GM23338 (cell line): ENCODE results near the gene BLTP2. TPM values are rescaled to one million over a fixed set of nuclear protein-coding genes. Genes with fewer than 3 reads are reported as not detected.

Experiments used
- ATAC-seq: fragments of 200-7000 bp; cut with Tn5 transposase; 3 replicates; pipeline ENCODE4 v1.9.1; 2020
- DNase-seq: peaks from one replicate; pipeline ENCODE4 v3.0.0-alpha.2; 2015; ENCODE audit warnings: low spot score
- H2AFZ ChIP-seq: fragments of 200-600 bp; sonication (generic); 2 replicates; pipeline ENCODE4 v1.8.0; 2016; ENCODE audit warnings: antibody characterized with exemption, mild to moderate bottlenecking, moderate library complexity
- H3F3A ChIP-seq: fragments of 200-600 bp; sonication (generic); replicated peaks from 2 replicates; pipeline ENCODE4 v1.8.0; 2017; ENCODE audit warnings: antibody characterized with exemption, mixed run types, low read depth
- H3K27ac ChIP-seq: fragments of 200-600 bp; sonication (generic); 2 replicates; pipeline ENCODE4 v1.6.1; 2016; ENCODE audit warnings: low read depth
- H3K27me3 ChIP-seq: fragments of 200-600 bp; sonication (generic); 2 replicates; pipeline ENCODE4 v1.8.0; 2016; ENCODE audit warnings: mild to moderate bottlenecking, mixed run types, moderate library complexity; ENCODE audit not compliant: insufficient read depth
- H3K36me3 ChIP-seq: fragments of 200-600 bp; sonication (generic); 2 replicates; pipeline ENCODE4 v1.8.0; 2016; ENCODE audit warnings: mild to moderate bottlenecking; ENCODE audit not compliant: insufficient read depth
- H3K4me1 ChIP-seq: fragments of 200-600 bp; sonication (generic); 2 replicates; pipeline ENCODE4 v1.8.0; 2016; ENCODE audit warnings: mild to moderate bottlenecking, moderate library complexity; ENCODE audit not compliant: insufficient read depth
- H3K4me2 ChIP-seq: fragments of 200-600 bp; sonication (generic); 2 replicates; pipeline ENCODE4 v1.7.1; 2017; ENCODE audit warnings: mixed run types
- H3K4me3 ChIP-seq: fragments of 200-600 bp; sonication (generic); 2 replicates; pipeline ENCODE4 v1.6.1; 2016; ENCODE audit warnings: mixed run types
- H3K79me2 ChIP-seq: fragments of 200-600 bp; sonication (generic); replicated peaks from 2 replicates; pipeline ENCODE4 v1.8.0; 2017; ENCODE audit warnings: mild to moderate bottlenecking; ENCODE audit not compliant: insufficient read depth
- H3K9me2 ChIP-seq: fragments of 200-600 bp; sonication (generic); 2 replicates; pipeline ENCODE4 v1.8.0; 2017; ENCODE audit not compliant: insufficient read depth
- H4K20me1 ChIP-seq: fragments of 200-600 bp; sonication (generic); replicated peaks from 2 replicates; pipeline ENCODE4 v1.8.0; 2017; ENCODE audit warnings: mild to moderate bottlenecking; ENCODE audit not compliant: insufficient read depth
- H3K27ac Mint-ChIP-seq: 2 replicates; pipeline ENCODE4 v1.8.0; 2020; ENCODE audit warnings: inconsistent platforms, mild to moderate bottlenecking, moderate library complexity, mixed read lengths
- H3K27me3 Mint-ChIP-seq: 3 replicates; pipeline ENCODE4 v1.8.0; 2022; ENCODE audit warnings: low read depth, mild to moderate bottlenecking, moderate library complexity, mixed read lengths, inconsistent platforms; ENCODE audit not compliant: insufficient read depth, poor library complexity
- H3K36me3 Mint-ChIP-seq: 3 replicates; pipeline ENCODE4 v1.8.0; 2021; ENCODE audit warnings: low read depth, mild to moderate bottlenecking, inconsistent platforms, moderate library complexity, mixed read lengths
- H3K4me1 Mint-ChIP-seq: 3 replicates; pipeline ENCODE4 v1.8.0; 2020; ENCODE audit warnings: mild to moderate bottlenecking, inconsistent platforms, mixed read lengths
- H3K4me3 Mint-ChIP-seq: 3 replicates; pipeline ENCODE4 v1.8.0; 2021; ENCODE audit warnings: moderate library complexity, mild to moderate bottlenecking, inconsistent platforms, mixed read lengths
- H3K9me3 Mint-ChIP-seq: 3 replicates; pipeline ENCODE4 v1.8.0; 2020; ENCODE audit warnings: moderate library complexity, mild to moderate bottlenecking, inconsistent platforms, mixed read lengths
- CREB1 ChIP-seq: fragments of 250-450 bp; sonication (Bioruptor Pico); IDR thresholded peaks from 2 replicates; pipeline ENCODE4 v1.5.0; 2020; ENCODE audit warnings: low read depth, mild to moderate bottlenecking, moderate library complexity
- EZH2 ChIP-seq: fragments of 200-600 bp; sonication (generic); IDR thresholded peaks from one replicate; pipeline ENCODE4 v1.8.0; 2017; ENCODE audit warnings: antibody characterized with exemption, mild to moderate bottlenecking, low read depth; ENCODE audit not compliant: unreplicated experiment
- EZH2phosphoT487 ChIP-seq: fragments of 200-600 bp; sonication (generic); IDR thresholded peaks from one replicate; pipeline ENCODE4 v1.8.1; 2018; ENCODE audit warnings: antibody characterized with exemption; ENCODE audit not compliant: unreplicated experiment
- JUNB ChIP-seq: IDR thresholded peaks from one replicate; pipeline ENCODE4 v1.6.1; 2016; ENCODE audit warnings: antibody characterized with exemption; ENCODE audit not compliant: unreplicated experiment
- NANOG ChIP-seq: IDR thresholded peaks from 2 replicates; pipeline ENCODE4 v1.6.1; 2016; ENCODE audit warnings: antibody characterized with exemption, borderline replicate concordance
- POLR2AphosphoS5 ChIP-seq: IDR thresholded peaks from 2 replicates; pipeline ENCODE4 v1.6.1; 2016; ENCODE audit warnings: antibody characterized with exemption, low read depth
- STAT1 ChIP-seq: IDR thresholded peaks from one replicate; pipeline ENCODE4 v1.6.1; 2016; ENCODE audit warnings: antibody characterized with exemption; ENCODE audit not compliant: unreplicated experiment
- ZNF114 ChIP-seq: fragments of 250-450 bp; sonication (Bioruptor Pico); IDR thresholded peaks from 2 replicates; pipeline ENCODE4 v1.5.0; 2020; ENCODE audit warnings: mild to moderate bottlenecking, moderate library complexity
- ZNF331 ChIP-seq: fragments of 250-450 bp; sonication (Bioruptor Pico); IDR thresholded peaks from 2 replicates; pipeline ENCODE4 v1.5.0; 2020; ENCODE audit warnings: low read depth, mild to moderate bottlenecking, moderate library complexity
- polyA plus RNA-seq: library from polyadenylated mRNA; unstranded; fragments of >200 nt; fragmentation: Nextera tagmentation; extraction: Ambion mirVana; gene quantifications from 2 replicates; pipeline ENCODE4 v1.2.1, GENCODE V29; 2016
- total RNA-seq: library from RNA; depleted of rRNA; stranded (reverse); fragments of >200 nt; shearing (Covaris generic); gene quantifications from 2 replicates; pipeline ENCODE4 v1.2.3, GENCODE V29; 2014
- TF ChIP-seq, protein P1 (sequence below): IDR thresholded peaks from one replicate; pipeline ENCODE4 v1.6.1; 2018; ENCODE audit warnings: antibody characterized with exemption; ENCODE audit not compliant: unreplicated experiment
- TF ChIP-seq, protein P2 (sequence below): fragments of 250-450 bp; sonication (Bioruptor Pico); IDR thresholded peaks from 2 replicates; pipeline ENCODE4 v1.5.0; 2020; ENCODE audit warnings: mild to moderate bottlenecking, moderate library complexity

BLTP2 gene
- total and polyA plus RNA-seq, 2 experiments from 2014 or later, result 58.6 to 166 TPM

DNA sequence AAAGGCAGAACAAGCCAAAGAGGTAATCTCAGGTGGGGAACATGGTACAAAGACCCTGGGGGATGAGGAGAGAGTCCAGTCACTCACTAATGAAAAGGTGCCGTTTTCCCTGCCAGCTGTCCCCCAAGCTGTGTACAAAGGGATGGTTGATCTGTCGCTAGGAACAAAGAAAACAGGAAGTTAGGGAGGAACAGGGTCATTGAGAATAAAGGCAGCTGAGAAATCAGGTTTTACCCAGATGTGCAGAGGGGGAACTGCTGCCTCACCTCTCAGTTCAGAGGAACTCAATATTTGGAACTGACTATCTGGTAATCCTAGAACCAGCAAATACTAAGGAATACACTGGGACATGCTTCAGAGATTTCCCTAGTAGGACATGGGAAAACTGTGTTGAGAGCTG lies 32.4 kb downstream of the BLTP2 start (continued):
- TF ChIP-seq ZNF331 (CRISPR knock-in tag) (no peak), CREB1 (no peak), ZNF114 (no peak), EZH2phosphoT487 (no peak)
- TF ChIP-seq, protein P1, sequence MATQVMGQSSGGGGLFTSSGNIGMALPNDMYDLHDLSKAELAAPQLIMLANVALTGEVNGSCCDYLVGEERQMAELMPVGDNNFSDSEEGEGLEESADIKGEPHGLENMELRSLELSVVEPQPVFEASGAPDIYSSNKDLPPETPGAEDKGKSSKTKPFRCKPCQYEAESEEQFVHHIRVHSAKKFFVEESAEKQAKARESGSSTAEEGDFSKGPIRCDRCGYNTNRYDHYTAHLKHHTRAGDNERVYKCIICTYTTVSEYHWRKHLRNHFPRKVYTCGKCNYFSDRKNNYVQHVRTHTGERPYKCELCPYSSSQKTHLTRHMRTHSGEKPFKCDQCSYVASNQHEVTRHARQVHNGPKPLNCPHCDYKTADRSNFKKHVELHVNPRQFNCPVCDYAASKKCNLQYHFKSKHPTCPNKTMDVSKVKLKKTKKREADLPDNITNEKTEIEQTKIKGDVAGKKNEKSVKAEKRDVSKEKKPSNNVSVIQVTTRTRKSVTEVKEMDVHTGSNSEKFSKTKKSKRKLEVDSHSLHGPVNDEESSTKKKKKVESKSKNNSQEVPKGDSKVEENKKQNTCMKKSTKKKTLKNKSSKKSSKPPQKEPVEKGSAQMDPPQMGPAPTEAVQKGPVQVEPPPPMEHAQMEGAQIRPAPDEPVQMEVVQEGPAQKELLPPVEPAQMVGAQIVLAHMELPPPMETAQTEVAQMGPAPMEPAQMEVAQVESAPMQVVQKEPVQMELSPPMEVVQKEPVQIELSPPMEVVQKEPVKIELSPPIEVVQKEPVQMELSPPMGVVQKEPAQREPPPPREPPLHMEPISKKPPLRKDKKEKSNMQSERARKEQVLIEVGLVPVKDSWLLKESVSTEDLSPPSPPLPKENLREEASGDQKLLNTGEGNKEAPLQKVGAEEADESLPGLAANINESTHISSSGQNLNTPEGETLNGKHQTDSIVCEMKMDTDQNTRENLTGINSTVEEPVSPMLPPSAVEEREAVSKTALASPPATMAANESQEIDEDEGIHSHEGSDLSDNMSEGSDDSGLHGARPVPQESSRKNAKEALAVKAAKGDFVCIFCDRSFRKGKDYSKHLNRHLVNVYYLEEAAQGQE, result no peak

DNA sequence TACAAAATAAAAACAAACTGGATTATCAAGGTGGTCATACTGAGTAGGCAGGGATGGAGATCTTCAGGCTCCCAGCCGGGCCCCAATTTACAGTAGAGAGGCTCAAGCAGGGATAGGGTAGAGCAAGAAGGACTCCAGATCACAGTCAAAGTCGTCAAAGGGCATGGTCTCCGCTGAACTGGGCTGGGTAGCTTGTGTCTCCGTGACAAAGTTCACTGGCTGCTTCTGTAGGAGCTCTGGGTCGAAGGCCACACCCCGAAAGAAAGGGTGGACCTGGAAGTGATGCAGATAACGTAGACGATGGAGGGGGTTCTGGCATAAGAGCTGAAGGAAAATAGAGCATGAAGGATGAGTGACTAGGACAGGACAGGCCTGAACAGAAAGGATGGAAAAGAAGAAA lies 34.6 kb downstream of the BLTP2 start:
- Histone ChIP-seq H3K9me2 (no peaks in the 10 kb centered on the region), H3K4me3 (no peak overlapping the region), H3K36me3 (peaks cover 19% of the 10 kb centered on the region), H3K4me1 (no peaks in the 10 kb centered on the region), H3K4me2 (no peak overlapping the region), H3K27me3 (no peaks in the 10 kb centered on the region), H4K20me1 (peaks cover 30% of the 10 kb centered on the region), H2AFZ (no peak overlapping the region), H3K27ac (no peak overlapping the region), H3K79me2 (no peaks in the 10 kb centered on the region), H3F3A (0 out of 2 replicates have a peak, but pooled peaks cover 2% of the 10 kb centered on the region)
- no peaks in the 10 kb centered on the region for H3K9me3 Mint-ChIP-seq
- no peaks in the 10 kb centered on the region for H3K4me1 Mint-ChIP-seq
- H3K27me3 Mint-ChIP-seq, result peaks cover 4% of the 10 kb centered on the region
- DNase-seq, result no peak
- H3K36me3 Mint-ChIP-seq, result peaks cover 66% of the 10 kb centered on the region
- H3K4me3 Mint-ChIP-seq, result no peak overlapping the region
- H3K27ac Mint-ChIP-seq, result no peak overlapping the region
- ATAC-seq, result no peak
- TF ChIP-seq CREB1 (no peak), POLR2AphosphoS5 (no peak), NANOG (no peak), JUNB (no peak), EZH2phosphoT487 (no peak), STAT1 (no peak), EZH2 (no peak), ZNF114 (no peak)
- TF ChIP-seq, protein P2, sequence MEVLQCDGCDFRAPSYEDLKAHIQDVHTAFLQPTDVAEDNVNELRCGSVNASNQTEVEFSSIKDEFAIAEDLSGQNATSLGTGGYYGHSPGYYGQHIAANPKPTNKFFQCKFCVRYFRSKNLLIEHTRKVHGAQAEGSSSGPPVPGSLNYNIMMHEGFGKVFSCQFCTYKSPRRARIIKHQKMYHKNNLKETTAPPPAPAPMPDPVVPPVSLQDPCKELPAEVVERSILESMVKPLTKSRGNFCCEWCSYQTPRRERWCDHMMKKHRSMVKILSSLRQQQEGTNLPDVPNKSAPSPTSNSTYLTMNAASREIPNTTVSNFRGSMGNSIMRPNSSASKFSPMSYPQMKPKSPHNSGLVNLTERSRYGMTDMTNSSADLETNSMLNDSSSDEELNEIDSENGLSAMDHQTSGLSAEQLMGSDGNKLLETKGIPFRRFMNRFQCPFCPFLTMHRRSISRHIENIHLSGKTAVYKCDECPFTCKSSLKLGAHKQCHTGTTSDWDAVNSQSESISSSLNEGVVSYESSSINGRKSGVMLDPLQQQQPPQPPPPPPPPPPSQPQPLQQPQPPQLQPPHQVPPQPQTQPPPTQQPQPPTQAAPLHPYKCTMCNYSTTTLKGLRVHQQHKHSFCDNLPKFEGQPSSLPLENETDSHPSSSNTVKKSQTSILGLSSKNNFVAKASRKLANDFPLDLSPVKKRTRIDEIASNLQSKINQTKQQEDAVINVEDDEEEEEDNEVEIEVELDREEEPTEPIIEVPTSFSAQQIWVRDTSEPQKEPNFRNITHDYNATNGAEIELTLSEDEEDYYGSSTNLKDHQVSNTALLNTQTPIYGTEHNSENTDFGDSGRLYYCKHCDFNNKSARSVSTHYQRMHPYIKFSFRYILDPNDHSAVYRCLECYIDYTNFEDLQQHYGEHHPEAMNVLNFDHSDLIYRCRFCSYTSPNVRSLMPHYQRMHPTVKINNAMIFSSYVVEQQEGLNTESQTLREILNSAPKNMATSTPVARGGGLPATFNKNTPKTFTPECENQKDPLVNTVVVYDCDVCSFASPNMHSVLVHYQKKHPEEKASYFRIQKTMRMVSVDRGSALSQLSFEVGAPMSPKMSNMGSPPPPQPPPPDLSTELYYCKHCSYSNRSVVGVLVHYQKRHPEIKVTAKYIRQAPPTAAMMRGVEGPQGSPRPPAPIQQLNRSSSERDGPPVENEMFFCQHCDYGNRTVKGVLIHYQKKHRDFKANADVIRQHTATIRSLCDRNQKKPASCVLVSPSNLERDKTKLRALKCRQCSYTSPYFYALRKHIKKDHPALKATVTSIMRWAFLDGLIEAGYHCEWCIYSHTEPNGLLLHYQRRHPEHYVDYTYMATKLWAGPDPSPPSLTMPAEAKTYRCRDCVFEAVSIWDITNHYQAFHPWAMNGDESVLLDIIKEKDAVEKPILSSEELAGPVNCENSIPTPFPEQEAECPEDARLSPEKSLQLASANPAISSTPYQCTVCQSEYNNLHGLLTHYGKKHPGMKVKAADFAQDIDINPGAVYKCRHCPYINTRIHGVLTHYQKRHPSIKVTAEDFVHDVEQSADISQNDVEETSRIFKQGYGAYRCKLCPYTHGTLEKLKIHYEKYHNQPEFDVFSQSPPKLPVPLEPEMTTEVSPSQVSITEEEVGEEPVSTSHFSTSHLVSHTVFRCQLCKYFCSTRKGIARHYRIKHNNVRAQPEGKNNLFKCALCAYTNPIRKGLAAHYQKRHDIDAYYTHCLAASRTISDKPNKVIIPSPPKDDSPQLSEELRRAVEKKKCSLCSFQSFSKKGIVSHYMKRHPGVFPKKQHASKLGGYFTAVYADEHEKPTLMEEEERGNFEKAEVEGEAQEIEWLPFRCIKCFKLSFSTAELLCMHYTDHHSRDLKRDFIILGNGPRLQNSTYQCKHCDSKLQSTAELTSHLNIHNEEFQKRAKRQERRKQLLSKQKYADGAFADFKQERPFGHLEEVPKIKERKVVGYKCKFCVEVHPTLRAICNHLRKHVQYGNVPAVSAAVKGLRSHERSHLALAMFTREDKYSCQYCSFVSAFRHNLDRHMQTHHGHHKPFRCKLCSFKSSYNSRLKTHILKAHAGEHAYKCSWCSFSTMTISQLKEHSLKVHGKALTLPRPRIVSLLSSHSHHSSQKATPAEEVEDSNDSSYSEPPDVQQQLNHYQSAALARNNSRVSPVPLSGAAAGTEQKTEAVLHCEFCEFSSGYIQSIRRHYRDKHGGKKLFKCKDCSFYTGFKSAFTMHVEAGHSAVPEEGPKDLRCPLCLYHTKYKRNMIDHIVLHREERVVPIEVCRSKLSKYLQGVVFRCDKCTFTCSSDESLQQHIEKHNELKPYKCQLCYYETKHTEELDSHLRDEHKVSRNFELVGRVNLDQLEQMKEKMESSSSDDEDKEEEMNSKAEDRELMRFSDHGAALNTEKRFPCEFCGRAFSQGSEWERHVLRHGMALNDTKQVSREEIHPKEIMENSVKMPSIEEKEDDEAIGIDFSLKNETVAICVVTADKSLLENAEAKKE, result no peak
- TF ChIP-seq, protein P1, result no peak
